GM12878 (cell line): ENCODE data around the gene PRSS56. TPM values are rescaled to one million over a fixed set of nuclear protein-coding genes. Genes with fewer than 3 reads are reported as not detected.

Experiments used
- ATAC-seq: fragments of 200-7000 bp; cut with Tn5 transposase; 3 replicates; pipeline ENCODE4 v1.9.1; 2020; ENCODE audit warnings: mild to moderate bottlenecking, moderate library complexity
- BruUV-seq: library from RNA; stranded (reverse); fragments of 400-500 nt; replicated peaks from 2 replicates; lab custom pipeline; 2021; lab: Mats Ljungman, UMichigan
- CTCF ChIA-PET: fragments of 300-600 bp; sonication (Branson Sonifier 250); formaldehyde crosslinking; extraction: SDS; loops from one replicate; lab custom pipeline; 2021; ENCODE audit warnings: inconsistent platforms; lab: Yijun Ruan, JAX
- POLR2A ChIA-PET: fragments of 350-600 bp; formaldehyde crosslinking; extraction: SDS; loops from one replicate; lab custom pipeline; 2021; ENCODE audit warnings: inconsistent platforms; lab: Charles Lee
- RAD21 ChIA-PET: fragments of 300-600 bp; sonication (Branson Sonifier 250); formaldehyde crosslinking; loops from one replicate; lab custom pipeline; 2023; ENCODE audit warnings: antibody characterized with exemption; ENCODE audit not compliant: unreplicated experiment; lab: Charles Lee
- SMC1A ChIA-PET: fragments of 300-600 bp; sonication (Branson Sonifier 250); formaldehyde crosslinking; loops from one replicate; lab custom pipeline; 2023; ENCODE audit not compliant: unreplicated experiment, uncharacterized antibody; lab: Charles Lee
- DNase-seq: peaks from one replicate; pipeline ENCODE4 v3.0.0-alpha.2; 2011; ENCODE audit warnings: low read depth, low spot score
- FAIRE-seq: peaks from 3 replicates; lab custom pipeline; 2011; peaks lifted over from hg19 to GRCh38; lab: Jason Lieb, UNC
- H2AFZ ChIP-seq: 2 replicates; pipeline ENCODE4 v1.6.0; 2011; ENCODE audit warnings: low read depth, low read length, control low read depth; ENCODE audit not compliant: control insufficient read depth
- H3K27ac ChIP-seq: 2 replicates; pipeline ENCODE4 v1.5.1; 2011; ENCODE audit warnings: control low read depth; ENCODE audit not compliant: control insufficient read depth, insufficient read depth
- H3K27me3 ChIP-seq, 2 experiments: replicated peaks in 1 of 2; 2 replicates each; pipeline versions ENCODE4 v1.6.0 to v1.6.1; 2011; ENCODE audit warnings: low read length in 1 of 2; ENCODE audit not compliant: control insufficient read depth in 2 of 2, insufficient read depth in 2 of 2
- H3K36me3 ChIP-seq, 2 experiments: 2 replicates each; pipeline ENCODE4 v1.5.1; 2011; ENCODE audit warnings: low read length in 1 of 2; ENCODE audit not compliant: control insufficient read depth in 2 of 2, insufficient read depth in 2 of 2
- H3K4me1 ChIP-seq: 2 replicates; pipeline ENCODE4 v1.6.1; 2011; ENCODE audit warnings: mild to moderate bottlenecking, low read length, moderate library complexity, mixed read lengths; ENCODE audit not compliant: control insufficient read depth, insufficient read depth
- H3K4me2 ChIP-seq: 2 replicates; pipeline ENCODE4 v1.6.0; 2011; ENCODE audit warnings: control low read depth; ENCODE audit not compliant: control insufficient read depth, insufficient read depth
- H3K4me3 ChIP-seq: fragments of 200-600 bp; sonication (generic); 2 replicates; pipeline ENCODE4 v1.5.1; 2016
- H3K79me2 ChIP-seq: 2 replicates; pipeline ENCODE4 v1.6.0; 2011; ENCODE audit warnings: low read length; ENCODE audit not compliant: control insufficient read depth, insufficient read depth
- H3K9ac ChIP-seq: 2 replicates; pipeline ENCODE4 v1.8.0; 2011; ENCODE audit warnings: low read length, control low read depth, mixed read lengths; ENCODE audit not compliant: control insufficient read depth, insufficient read depth
- H3K9me3 ChIP-seq: replicated peaks from 3 replicates; pipeline ENCODE4 v1.5.1; 2011; ENCODE audit warnings: mild to moderate bottlenecking, low read length; ENCODE audit not compliant: control insufficient read depth, insufficient read depth
- H4K20me1 ChIP-seq: 2 replicates; pipeline ENCODE4 v1.6.0; 2011; ENCODE audit not compliant: control insufficient read depth, insufficient read depth
- CEBPZ ChIP-seq: fragments of 150-350 bp; IDR thresholded peaks from 2 replicates; pipeline ENCODE4 v1.6.1; 2016; ENCODE audit warnings: low read depth, low read length
- GATAD2B ChIP-seq: fragments of 450-650 bp; conservative IDR thresholded peaks from 2 replicates; pipeline ENCODE4 v1.6.1; 2017; ENCODE audit warnings: low read depth, mild to moderate bottlenecking, moderate library complexity
- HSF1 ChIP-seq: fragments of 150-350 bp; IDR thresholded peaks from 2 replicates; pipeline ENCODE4 v1.6.1; 2014; ENCODE audit warnings: mild to moderate bottlenecking, low read depth, low read length
- KLF5 ChIP-seq: fragments of 450-650 bp; IDR thresholded peaks from 2 replicates; pipeline ENCODE4 v1.6.1; 2014; ENCODE audit warnings: mild to moderate bottlenecking; ENCODE audit not compliant: partially characterized antibody
- MXI1 ChIP-seq: fragments of 150-350 bp; IDR thresholded peaks from 2 replicates; pipeline ENCODE4 v1.6.1; 2011; ENCODE audit warnings: low read depth, mild to moderate bottlenecking, inconsistent platforms, low read length, improper control_type of control experiment
- NR2F1 ChIP-seq: fragments of 450-650 bp; conservative IDR thresholded peaks from 2 replicates; pipeline ENCODE4 v1.6.1; 2017; ENCODE audit warnings: mild to moderate bottlenecking
- RCOR1 ChIP-seq: conservative IDR thresholded peaks from 2 replicates; pipeline ENCODE4 v1.6.1; 2012; ENCODE audit warnings: low read depth, low read length, improper control_type of control experiment
- SREBF1 ChIP-seq: IDR thresholded peaks from 2 replicates; pipeline ENCODE4 v1.6.1; 2012; ENCODE audit warnings: mild to moderate bottlenecking, low read length
- STAT3 ChIP-seq: IDR thresholded peaks from 2 replicates; pipeline ENCODE4 v1.6.1; 2011; ENCODE audit warnings: low read depth, low read length, improper control_type of control experiment
- WGBS: methylation state at CpG from one replicate; pipeline ENCODE4 v1.1.6; 2016; ENCODE audit warnings: low lambda C conversion rate; ENCODE audit not compliant: insufficient replicate concordance, insufficient coverage; ENCODE audit errors: missing lambda C conversion rate; 5-methylcytosine and 5-hydroxymethylcytosine counted together
- in situ Hi-C: fragments of 300-500 bp; cut with MboI; formaldehyde crosslinking; loops from 9 replicates; pipeline ENCODE4 v1.14.3; 2018; ENCODE audit warnings: mixed read lengths
- intact Hi-C: fragments of 100-400 bp; cut with micrococcal nuclease; formaldehyde crosslinking; loops from one replicate; pipeline ENCODE4 v1.14.2; 2022; ENCODE audit not compliant: unreplicated experiment
- polyA plus RNA-seq, 11 experiments: library from polyadenylated mRNA; depleted of rRNA in 4 of 11; unstranded in 6 of 11; stranded (reverse) in 5 of 11; fragments of >200 nt; fragmentation: Nextera tagmentation in 4 of 11; fragmentation: Illumina TruSeq in 1 of 11; extraction: Ambion mirVana in 4 of 11; extraction: Trizol in 1 of 11; gene quantifications; 1 replicate in 1 of 11; 2 replicates in 10 of 11; pipeline versions ENCODE4 v1.2.1 to v1.2.3, GENCODE V29; 2011 to 2016; ENCODE audit warnings: inconsistent platforms in 2 of 11, missing spikeins in 2 of 11, low read depth in 1 of 11
- total RNA-seq, 4 experiments: library from RNA; depleted of rRNA in 3 of 4; stranded (reverse); fragments of >200 nt in 3 of 4; fragmentation: Illumina TruSeq in 1 of 4; extraction: Trizol in 1 of 4; gene quantifications; 2 replicates each; pipeline versions ENCODE4 v1.2.1 to v1.2.3, GENCODE V29; 2013 to 2021

PRSS56 gene
- total and polyA plus RNA-seq, 10 of the 15 experiments (the other 5 are each of a cell fraction or from before 2014, with no cell fraction given), result not detected

GRCh38 chr2:232485757-232486557 lies 34.2 kb upstream of the PRSS56 start:
- ATAC-seq (no peak), FAIRE-seq (no peak), DNase-seq (no peak)
- in situ Hi-C loops (no loop called here), intact Hi-C loops (no loop called here)
- H3K4me1 ChIP-seq, result no peaks in the 10 kb centered on the region
- H3K4me2 ChIP-seq, result no peak overlapping the region
- BruUV-seq, result no TSS peak
- WGBS, result 34% methylated on average over 91 of the region's 111 CpGs
- RAD21 ChIA-PET, result no interaction called here
- SMC1A ChIA-PET, result no interaction called here
- peaks cover 0 to 16% of the 10 kb centered on the region in 2 experiments; a peak in 3 of 4 replicates for H3K27me3 ChIP-seq
- H3K79me2 ChIP-seq, result no peaks in the 10 kb centered on the region
- TF ChIP-seq NR2F1 (no peak), RCOR1 (no peak)
- no peaks in the 10 kb centered on the region for H3K36me3 ChIP-seq
- H3K9ac ChIP-seq, result no peak overlapping the region
- CTCF ChIA-PET, result no interaction called here
- H3K27ac ChIP-seq, result no peak overlapping the region
- H3K9me3 ChIP-seq, result no peaks in the 10 kb centered on the region
- H4K20me1 ChIP-seq, result no peaks in the 10 kb centered on the region
- no peak overlapping the region for H2AFZ ChIP-seq
- POLR2A ChIA-PET, result no interaction called here
- no peak overlapping the region for H3K4me3 ChIP-seq

- FAIRE-seq (no peak), ATAC-seq (no peak), DNase-seq (no peak)
- H3K27me3 ChIP-seq, result peaks cover 0 to 16% of the 10 kb centered on the region in 2 experiments; a peak in 3 of 4 replicates
- H3K4me1 ChIP-seq, result no peaks in the 10 kb centered on the region
- H3K9ac ChIP-seq, result no peak overlapping the region
- no peaks in the 10 kb centered on the region for H3K36me3 ChIP-seq
- H3K9me3 ChIP-seq, result no peaks in the 10 kb centered on the region
- intact Hi-C loops, result no loop called here
- in situ Hi-C loops, result no loop called here
- no peaks in the 10 kb centered on the region for H4K20me1 ChIP-seq
- H3K4me2 ChIP-seq, result no peak overlapping the region
- no peak overlapping the region for H3K4me3 ChIP-seq
- TF ChIP-seq MXI1 (no peak), HSF1 (no peak), KLF5 (no peak), GATAD2B (no peak), SREBF1 (no peak), STAT3 (no peak), CEBPZ (no peak), NR2F1 (no peak)
- RAD21 ChIA-PET, result no interaction called here
- POLR2A ChIA-PET, result no interaction called here
- no peaks in the 10 kb centered on the region for H3K79me2 ChIP-seq
- no TSS peak for BruUV-seq
- SMC1A ChIA-PET, result no interaction called here
- no peak overlapping the region for H2AFZ ChIP-seq
- H3K27ac ChIP-seq, result no peak overlapping the region
- CTCF ChIA-PET, result no interaction called here
- WGBS, result 33% methylated on average over 53 of the region's 74 CpGs
These were observed 33.4 kb upstream of the PRSS56 start for GRCh38 chr2:232486558-232487384.
